CD14-positive monocyte (primary cell): ENCODE measurements around the gene NCR2. TPM values are rescaled to one million over a fixed set of nuclear protein-coding genes. Genes with fewer than 3 reads are reported as not detected.

ENCODE experiments used
- DNase-seq, 3 donors: peaks; one replicate each; pipeline ENCODE4 v3.0.0-alpha.2; 2011 to 2022
- H2AFZ ChIP-seq: 2 replicates; pipeline ENCODE4 v1.6.0; 2012; ENCODE audit warnings: mild to moderate bottlenecking, low read depth, low read length, inconsistent platforms; ENCODE audit not compliant: insufficient read depth, poor library complexity, severe bottlenecking
- H3K27ac ChIP-seq, 2 donors: 1 replicate in 1 of 2; 2 replicates in 1 of 2; pipeline ENCODE4 v1.5.1; 2012 to 2013; ENCODE audit warnings: low read length in 2 of 2, control low read depth in 1 of 2, inconsistent platforms in 1 of 2, low read depth in 1 of 2, mild to moderate bottlenecking in 1 of 2
- H3K27me3 ChIP-seq, 2 donors: one replicate each; pipeline versions ENCODE4 v1.6.0 to v1.6.1; 2011 to 2013; ENCODE audit warnings: low read length in 2 of 2; ENCODE audit not compliant: control insufficient read depth in 2 of 2, insufficient read depth in 2 of 2
- H3K36me3 ChIP-seq, 2 donors: replicated peaks in 1 of 2; 1 replicate in 1 of 2; 2 replicates in 1 of 2; pipeline versions ENCODE4 v1.5.1 to v1.6.1; 2012 to 2013; ENCODE audit warnings: low read length in 2 of 2, control low read depth in 1 of 2, inconsistent platforms in 1 of 2, mild to moderate bottlenecking in 1 of 2; ENCODE audit not compliant: insufficient read depth in 2 of 2, control insufficient read depth in 1 of 2
- H3K4me1 ChIP-seq, 2 donors: 1 replicate in 1 of 2; 2 replicates in 1 of 2; pipeline versions ENCODE4 v1.5.1 to v1.6.1; 2012 to 2013; ENCODE audit warnings: low read length in 2 of 2, control low read depth in 1 of 2, inconsistent platforms in 1 of 2, mild to moderate bottlenecking in 1 of 2, moderate library complexity in 1 of 2; ENCODE audit not compliant: insufficient read depth in 2 of 2, control insufficient read depth in 1 of 2
- H3K4me2 ChIP-seq: replicated peaks from 2 replicates; pipeline ENCODE3; 2012; ENCODE audit warnings: low read length, moderate library complexity, mild to moderate bottlenecking; ENCODE audit not compliant: poor library complexity, severe bottlenecking; ENCODE audit errors: extremely low read depth
- H3K4me3 ChIP-seq, 3 experiments: fragments of 200-600 bp in 1 of 3; sonication (generic) in 1 of 3; replicated peaks in 1 of 3; 1 replicate in 2 of 3; 2 replicates in 1 of 3; pipeline ENCODE4 v1.5.1; 2011 to 2013; ENCODE audit warnings: low read length in 3 of 3, mild to moderate bottlenecking in 3 of 3, control low read depth in 2 of 3, low read depth in 2 of 3, inconsistent platforms in 1 of 3, moderate library complexity in 1 of 3
- H3K79me2 ChIP-seq: 2 replicates; pipeline ENCODE4 v1.6.0; 2012; ENCODE audit warnings: mild to moderate bottlenecking, control low read depth, inconsistent platforms, low read length, moderate library complexity; ENCODE audit not compliant: insufficient read depth
- H3K9ac ChIP-seq: 2 replicates; pipeline ENCODE4 v1.6.0; 2017; ENCODE audit warnings: low read length, mild to moderate bottlenecking; ENCODE audit not compliant: insufficient read depth, poor library complexity, severe bottlenecking
- H3K9me3 ChIP-seq, 2 donors: replicated peaks in 1 of 2; 1 replicate in 1 of 2; 2 replicates in 1 of 2; pipeline versions ENCODE4 v1.5.1 to v1.6.1; 2012 to 2013; ENCODE audit warnings: low read length in 2 of 2, control low read depth in 1 of 2; ENCODE audit not compliant: control insufficient read depth in 1 of 2, insufficient read depth in 1 of 2
- H4K20me1 ChIP-seq: 2 replicates; pipeline ENCODE4 v1.6.0; 2012; ENCODE audit warnings: mild to moderate bottlenecking, low read length, control low read depth, moderate library complexity; ENCODE audit not compliant: insufficient read depth
- H3K27ac Mint-ChIP-seq, 7 donors: one replicate each; pipeline ENCODE4 v1.8.0; 2020; ENCODE audit warnings: mild to moderate bottlenecking in 7 of 7, mixed read lengths in 7 of 7, moderate library complexity in 6 of 7, inconsistent platforms in 2 of 7
- H3K27me3 Mint-ChIP-seq, 3 donors: one replicate each; pipeline ENCODE4 v1.8.0; 2021 to 2022; ENCODE audit warnings: low read depth in 3 of 3, mild to moderate bottlenecking in 3 of 3, mixed read lengths in 3 of 3, moderate library complexity in 3 of 3, inconsistent platforms in 1 of 3
- H3K36me3 Mint-ChIP-seq, 2 donors: one replicate each; pipeline ENCODE4 v1.8.0; 2020; ENCODE audit warnings: mixed read lengths in 2 of 2, inconsistent platforms in 1 of 2, mild to moderate bottlenecking in 1 of 2
- H3K4me1 Mint-ChIP-seq: one replicate; pipeline ENCODE4 v1.8.0; 2020; ENCODE audit warnings: mild to moderate bottlenecking, mixed read lengths
- H3K4me3 Mint-ChIP-seq, 2 donors: one replicate each; pipeline ENCODE4 v1.8.0; 2020; ENCODE audit warnings: mild to moderate bottlenecking in 2 of 2, mixed read lengths in 2 of 2, moderate library complexity in 1 of 2
- H3K9me3 Mint-ChIP-seq, 7 donors: one replicate each; pipeline ENCODE4 v1.8.0; 2020 to 2022; ENCODE audit warnings: mixed read lengths in 7 of 7, mild to moderate bottlenecking in 6 of 7, moderate library complexity in 6 of 7, inconsistent platforms in 2 of 7
- WGBS: methylation state at CpG from one replicate; pipeline ENCODE4 v1.1.5; 2013; ENCODE audit warnings: missing lambda C conversion rate; ENCODE audit not compliant: insufficient coverage; 5-methylcytosine and 5-hydroxymethylcytosine counted together
- intact Hi-C, 2 donors: fragments of 100-400 bp; cut with micrococcal nuclease; formaldehyde crosslinking; loops; one replicate each; pipeline versions ENCODE4 v1.15.0 to v1.15.1; 2023
- polyA plus RNA-seq, 3 donors: library from polyadenylated mRNA; depleted of rRNA in 1 of 3; unstranded in 2 of 3; stranded (reverse) in 1 of 3; fragments of 300-500 nt in 2 of 3; fragments of >200 nt in 1 of 3; fragmentation: Illumina TruSeq in 2 of 3; gene quantifications; 1 replicate in 2 of 3; 2 replicates in 1 of 3; pipeline ENCODE4 v1.2.3, GENCODE V29; 2012 to 2021
- TF ChIP-seq, protein P1 (sequence below): fragments of 200-600 bp; IDR thresholded peaks from one replicate; pipeline ENCODE4 v1.8.0; 2022; ENCODE audit warnings: antibody characterized with exemption, mild to moderate bottlenecking

NCR2 gene
- polyA plus RNA-seq, 3 donors = not detected

DNA sequence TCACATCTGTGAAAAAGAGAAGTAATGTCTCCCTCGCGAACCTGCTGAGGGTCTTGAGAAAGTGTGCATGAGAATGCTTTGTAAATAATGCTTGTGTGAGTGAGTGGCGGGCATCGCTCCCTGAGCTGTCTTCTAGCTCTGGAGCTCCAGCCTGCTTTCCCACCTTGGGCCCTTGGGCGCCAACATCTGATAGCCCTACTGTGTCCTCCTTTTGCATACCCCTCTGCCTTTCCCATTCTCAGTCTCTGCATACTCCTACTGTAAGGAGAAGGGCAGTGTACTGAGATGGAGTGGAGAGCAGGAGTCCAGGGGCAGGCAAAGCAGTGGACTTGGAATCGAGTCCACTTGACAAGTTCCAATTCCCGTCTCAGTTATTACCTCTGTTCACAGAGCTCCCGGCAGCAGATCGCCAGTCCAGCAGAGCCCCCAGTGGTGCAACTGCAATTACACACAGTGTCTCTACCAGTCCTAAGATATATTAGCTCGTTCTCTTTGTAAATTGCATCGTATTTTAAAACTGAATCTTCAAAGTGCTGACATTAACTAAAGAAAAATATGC lies 847 bp upstream of the NCR2 start:
- Histone ChIP-seq H3K27me3 (no peaks in the 10 kb centered on the region), H3K79me2 (no peaks in the 10 kb centered on the region), H3K4me2 (no peak overlapping the region), H3K4me3 (no peak overlapping the region), H3K27ac (no peak overlapping the region), H3K9ac (no peak overlapping the region), H2AFZ (no peak overlapping the region), H3K4me1 (no peaks in the 10 kb centered on the region), H3K9me3 (no peaks in the 10 kb centered on the region), H4K20me1 (no peaks in the 10 kb centered on the region), H3K36me3 (no peaks in the 10 kb centered on the region)
- H3K27me3 Mint-ChIP-seq = peaks cover 9 to 20% (median 14%) of the 10 kb centered on the region in 3 donors
- intact Hi-C loops = no loop called here
- no peak overlapping the region for H3K4me3 Mint-ChIP-seq
- TF ChIP-seq, protein P1, sequence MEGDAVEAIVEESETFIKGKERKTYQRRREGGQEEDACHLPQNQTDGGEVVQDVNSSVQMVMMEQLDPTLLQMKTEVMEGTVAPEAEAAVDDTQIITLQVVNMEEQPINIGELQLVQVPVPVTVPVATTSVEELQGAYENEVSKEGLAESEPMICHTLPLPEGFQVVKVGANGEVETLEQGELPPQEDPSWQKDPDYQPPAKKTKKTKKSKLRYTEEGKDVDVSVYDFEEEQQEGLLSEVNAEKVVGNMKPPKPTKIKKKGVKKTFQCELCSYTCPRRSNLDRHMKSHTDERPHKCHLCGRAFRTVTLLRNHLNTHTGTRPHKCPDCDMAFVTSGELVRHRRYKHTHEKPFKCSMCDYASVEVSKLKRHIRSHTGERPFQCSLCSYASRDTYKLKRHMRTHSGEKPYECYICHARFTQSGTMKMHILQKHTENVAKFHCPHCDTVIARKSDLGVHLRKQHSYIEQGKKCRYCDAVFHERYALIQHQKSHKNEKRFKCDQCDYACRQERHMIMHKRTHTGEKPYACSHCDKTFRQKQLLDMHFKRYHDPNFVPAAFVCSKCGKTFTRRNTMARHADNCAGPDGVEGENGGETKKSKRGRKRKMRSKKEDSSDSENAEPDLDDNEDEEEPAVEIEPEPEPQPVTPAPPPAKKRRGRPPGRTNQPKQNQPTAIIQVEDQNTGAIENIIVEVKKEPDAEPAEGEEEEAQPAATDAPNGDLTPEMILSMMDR = no peak
- peaks cover 8% of the 10 kb centered on the region for H3K4me1 Mint-ChIP-seq
- H3K9me3 Mint-ChIP-seq = no peaks in the 10 kb centered on the region
- no peak for DNase-seq
- 54% methylated on average over 7 of the region's 11 CpGs for WGBS
- H3K27ac Mint-ChIP-seq = peak overlapping the region in 1 of 7 donors; percentile 55
- H3K36me3 Mint-ChIP-seq = no peaks in the 10 kb centered on the region

DNA sequence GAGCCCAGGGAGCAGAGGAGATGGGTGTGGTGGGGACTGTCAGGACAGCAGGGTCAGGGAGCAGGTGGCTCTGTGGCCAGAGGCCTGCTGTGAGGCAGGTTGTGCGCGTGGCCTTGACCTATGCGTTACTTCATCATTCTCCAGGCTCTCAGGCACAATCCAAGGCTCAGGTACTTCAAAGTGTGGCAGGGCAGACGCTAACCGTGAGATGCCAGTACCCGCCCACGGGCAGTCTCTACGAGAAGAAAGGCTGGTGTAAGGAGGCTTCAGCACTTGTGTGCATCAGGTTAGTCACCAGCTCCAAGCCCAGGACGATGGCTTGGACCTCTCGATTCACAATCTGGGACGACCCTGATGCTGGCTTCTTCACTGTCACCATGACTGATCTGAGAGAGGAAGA lies 535 bp downstream of the NCR2 start:
- Histone ChIP-seq H3K27ac (no peak overlapping the region), H3K4me1 (no peaks in the 10 kb centered on the region), H2AFZ (no peak overlapping the region), H3K4me3 (no peak overlapping the region), H3K36me3 (no peaks in the 10 kb centered on the region), H3K27me3 (no peaks in the 10 kb centered on the region), H4K20me1 (no peaks in the 10 kb centered on the region), H3K9ac (no peak overlapping the region), H3K9me3 (no peaks in the 10 kb centered on the region), H3K79me2 (no peaks in the 10 kb centered on the region), H3K4me2 (no peak overlapping the region)
- no peak for DNase-seq
- peaks cover 9 to 18% (median 14%) of the 10 kb centered on the region in 3 donors for H3K27me3 Mint-ChIP-seq
- no peak overlapping the region for H3K4me3 Mint-ChIP-seq
- intact Hi-C loops = no loop called here
- H3K9me3 Mint-ChIP-seq = peaks cover 0 to 3% (median 0%) of the 10 kb centered on the region in 7 donors
- no peak overlapping the region for H3K27ac Mint-ChIP-seq
- TF ChIP-seq, protein P1 = no peak
- no peaks in the 10 kb centered on the region for H3K36me3 Mint-ChIP-seq
- WGBS = 96% methylated on average over 11 of the region's 11 CpGs
- peaks cover 8% of the 10 kb centered on the region for H3K4me1 Mint-ChIP-seq
